ENCODE data around the gene MACROD2.

DNA sequence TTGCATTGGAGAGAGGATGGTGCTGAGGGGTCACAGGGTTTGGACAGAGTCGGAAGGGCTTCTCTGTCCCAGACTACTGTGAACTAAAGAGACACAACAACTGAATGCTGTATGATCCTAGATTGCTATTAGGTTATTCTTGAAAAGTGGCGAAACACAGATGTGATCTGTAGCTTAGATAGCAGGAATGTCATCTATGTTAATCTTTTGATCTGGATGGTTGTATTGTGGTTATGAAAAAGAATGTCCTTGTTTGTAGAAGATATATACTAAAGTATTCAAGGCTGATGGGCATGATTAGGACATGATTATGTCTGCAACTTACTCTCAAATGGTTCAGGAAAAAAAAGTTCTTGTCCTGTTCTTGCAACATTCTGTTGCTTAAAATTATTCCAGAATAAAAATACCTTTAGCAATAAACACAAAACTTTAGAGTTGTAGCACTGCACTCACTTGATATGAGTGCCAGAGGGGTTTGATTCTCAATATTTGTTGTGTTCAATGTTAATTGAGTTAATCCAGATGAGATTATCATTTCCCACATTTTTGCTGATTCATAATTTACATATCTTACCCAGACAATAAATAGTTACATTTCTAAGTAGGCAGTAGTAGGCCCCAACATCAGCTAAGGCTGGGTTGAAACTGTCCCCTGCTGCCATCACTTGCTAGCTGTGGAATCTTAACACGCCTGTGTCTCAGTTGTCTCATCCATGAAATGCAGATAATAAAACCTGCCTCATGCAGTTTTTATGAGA, 1932.8 kb downstream of the MACROD2 start:
- TF ChIP-seq, protein P1, sequence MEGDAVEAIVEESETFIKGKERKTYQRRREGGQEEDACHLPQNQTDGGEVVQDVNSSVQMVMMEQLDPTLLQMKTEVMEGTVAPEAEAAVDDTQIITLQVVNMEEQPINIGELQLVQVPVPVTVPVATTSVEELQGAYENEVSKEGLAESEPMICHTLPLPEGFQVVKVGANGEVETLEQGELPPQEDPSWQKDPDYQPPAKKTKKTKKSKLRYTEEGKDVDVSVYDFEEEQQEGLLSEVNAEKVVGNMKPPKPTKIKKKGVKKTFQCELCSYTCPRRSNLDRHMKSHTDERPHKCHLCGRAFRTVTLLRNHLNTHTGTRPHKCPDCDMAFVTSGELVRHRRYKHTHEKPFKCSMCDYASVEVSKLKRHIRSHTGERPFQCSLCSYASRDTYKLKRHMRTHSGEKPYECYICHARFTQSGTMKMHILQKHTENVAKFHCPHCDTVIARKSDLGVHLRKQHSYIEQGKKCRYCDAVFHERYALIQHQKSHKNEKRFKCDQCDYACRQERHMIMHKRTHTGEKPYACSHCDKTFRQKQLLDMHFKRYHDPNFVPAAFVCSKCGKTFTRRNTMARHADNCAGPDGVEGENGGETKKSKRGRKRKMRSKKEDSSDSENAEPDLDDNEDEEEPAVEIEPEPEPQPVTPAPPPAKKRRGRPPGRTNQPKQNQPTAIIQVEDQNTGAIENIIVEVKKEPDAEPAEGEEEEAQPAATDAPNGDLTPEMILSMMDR (IDR thresholded peaks at IDR 0.05): no peak
- no peak for TF ChIP-seq EP300 (IDR thresholded peaks at IDR 0.05; ENCODE audit: low read depth)
- TF ChIP-seq POLR2A (IDR thresholded peaks at IDR 0.05): no peak
- TF ChIP-seq POLR2AphosphoS5 (IDR thresholded peaks at IDR 0.05): no peak
